ENCODE results near the gene IREB2. TPM values are rescaled to one million over a fixed set of nuclear protein-coding genes. Genes with fewer than 3 reads are reported as not detected.

Gene IREB2
- total and polyA plus RNA-seq, 7 donors: 11.0 to 46.5 (median 29.2) TPM

- Histone ChIP-seq H3K36me3 (ENCODE audit: insufficient read depth in 1 of 2, low read depth in 1 of 2) (peaks cover 2 to 49% of the 10 kb centered on the region in 2 donors), H3K4me3 (no peak overlapping the region), H3K27ac (peak overlapping the region; percentile 50), H3K9me3 (no peaks in the 10 kb centered on the region), H3K4me1 (peaks cover 36% of the 10 kb centered on the region), H3K27me3 (ENCODE audit: insufficient read depth in 3 of 3, low read length in 2 of 3) (no peaks in the 10 kb centered on the region)
- intact Hi-C loops (cut with DNase I): loop anchor here in 1 of 2 donors (2.0 kb wide), 1 partner anchor 20 kb away; no protein-coding TSS in a partner anchor
- DNase-seq (no peak), ATAC-seq (peak; percentile 57 to 88 (median 69))
- 32 to 55% (median 34%) methylated on average over 3 of the region's 3 CpGs for WGBS, 3 donors
- no peak for TF ChIP-seq CTCF (IDR thresholded peaks at IDR 0.05)
These were observed 8.5 kb downstream of the IREB2 start for GRCh38 chr15:78446551-78446950.

GRCh38 chr15:78448441-78449219 is 10.6 kb downstream of the IREB2 start:
- DNase-seq (no peak), ATAC-seq (no peak)
- Histone ChIP-seq H3K9me3 (no peaks in the 10 kb centered on the region), H3K4me1 (peaks cover 37% of the 10 kb centered on the region), H3K27ac (peak overlapping the region; percentile 21), H3K27me3 (ENCODE audit: insufficient read depth in 3 of 3, low read length in 2 of 3) (no peaks in the 10 kb centered on the region), H3K36me3 (ENCODE audit: insufficient read depth in 1 of 2, low read depth in 1 of 2) (peaks cover 2 to 29% of the 10 kb centered on the region in 2 donors), H3K4me3 (no peak overlapping the region)
- WGBS, 3 donors: 75 to 80% (median 75%) methylated on average over 4 of the region's 4 CpGs
- intact Hi-C loops (cut with DNase I): no loop called here
- no peak for TF ChIP-seq CTCF (IDR thresholded peaks at IDR 0.05)

GRCh38 chr15:78449220-78449999 is 11.4 kb downstream of the IREB2 start:
- no peak for ATAC-seq
- H3K27me3 ChIP-seq (ENCODE audit: insufficient read depth in 3 of 3, low read length in 2 of 3): no peaks in the 10 kb centered on the region
- WGBS, 3 donors: 60 to 70% (median 68%) methylated on average over 8 of the region's 8 CpGs
- H3K9me3 ChIP-seq: no peaks in the 10 kb centered on the region
- no peak for TF ChIP-seq CTCF (IDR thresholded peaks at IDR 0.05)
- peaks cover 2 to 21% of the 10 kb centered on the region in 2 donors for H3K36me3 ChIP-seq (ENCODE audit: insufficient read depth in 1 of 2, low read depth in 1 of 2)
- intact Hi-C loops (cut with DNase I): no loop called here
- no peak for DNase-seq
- no peak overlapping the region for H3K4me3 ChIP-seq
- H3K27ac ChIP-seq: no peak overlapping the region
- H3K4me1 ChIP-seq: peaks cover 45% of the 10 kb centered on the region

- DNase-seq (no peak), ATAC-seq (no peak)
- H3K4me3 ChIP-seq: no peak overlapping the region
- peaks cover 2 to 11% of the 10 kb centered on the region in 2 donors for H3K36me3 ChIP-seq (ENCODE audit: insufficient read depth in 1 of 2, low read depth in 1 of 2)
- 67 to 89% (median 73%) methylated on average over 5 of the region's 5 CpGs for WGBS, 3 donors
- no peak overlapping the region for H3K27ac ChIP-seq
- no peaks in the 10 kb centered on the region for H3K9me3 ChIP-seq
- no peaks in the 10 kb centered on the region for H3K27me3 ChIP-seq (ENCODE audit: insufficient read depth in 3 of 3, low read length in 2 of 3)
- intact Hi-C loops (cut with DNase I): no loop called here
- peaks cover 54% of the 10 kb centered on the region for H3K4me1 ChIP-seq
- no peak for TF ChIP-seq CTCF (IDR thresholded peaks at IDR 0.05)
These were observed 12.4 kb downstream of the IREB2 start for GRCh38 chr15:78450285-78450858.

Measured in psoas muscle (tissue), 8 donors.